ENCODE results near the gene MUSK.

The MUSK gene

GRCh38 chr9:110850401-110851135 lies 182.0 kb downstream of the MUSK start:
- DNase-seq (ENCODE audit: low read depth in 1 of 2, low spot score in 1 of 2) = no peak

Data from activated CD4-positive, alpha-beta T cell treated with anti-CD3 and anti-CD28 coated beads, Interleukin-2, amount 50 U/mL, for 24 hours (primary cell).